Mesendoderm (in vitro differentiated cells): ENCODE measurements around the gene RORC.

Source experiments
- DNase-seq: peaks from one replicate; pipeline ENCODE4 v3.0.0; 2013
- H2AK5ac ChIP-seq: 2 replicates; pipeline ENCODE4 v1.6.1; 2013; ENCODE audit warnings: low read length, inconsistent platforms
- H2BK120ac ChIP-seq: 2 replicates; pipeline ENCODE4 v1.6.1; 2013; ENCODE audit warnings: low read depth, mild to moderate bottlenecking, low read length, moderate library complexity, mixed read lengths
- H2BK15ac ChIP-seq: replicated peaks from 2 replicates; pipeline ENCODE4 v1.6.1; 2013; ENCODE audit warnings: low read depth, mild to moderate bottlenecking, moderate library complexity
- H2BK5ac ChIP-seq: 2 replicates; pipeline ENCODE4 v1.6.1; 2013; ENCODE audit warnings: low read length, inconsistent platforms
- H3K18ac ChIP-seq: 2 replicates; pipeline ENCODE4 v1.6.1; 2013; ENCODE audit warnings: mild to moderate bottlenecking, low read length, mixed read lengths
- H3K23ac ChIP-seq: one replicate; pipeline ENCODE4 v1.6.1; 2013; ENCODE audit warnings: low read length
- H3K27ac ChIP-seq: 2 replicates; pipeline ENCODE4 v1.5.1; 2013; ENCODE audit warnings: low read depth, mild to moderate bottlenecking, inconsistent platforms, low read length, moderate library complexity
- H3K27me3 ChIP-seq: 2 replicates; pipeline ENCODE4 v1.6.1; 2013; ENCODE audit warnings: low read length, control low read depth, mild to moderate bottlenecking, inconsistent platforms; ENCODE audit not compliant: insufficient read depth, poor library complexity
- H3K36me3 ChIP-seq: 2 replicates; pipeline ENCODE4 v1.6.1; 2013; ENCODE audit warnings: low read length, inconsistent platforms; ENCODE audit not compliant: control insufficient read depth, insufficient read depth
- H3K4ac ChIP-seq: one replicate; pipeline ENCODE4 v1.6.1; 2013; ENCODE audit warnings: low read depth, mild to moderate bottlenecking, low read length, moderate library complexity
- H3K4me1 ChIP-seq: 2 replicates; pipeline ENCODE4 v1.6.1; 2013; ENCODE audit warnings: low read depth, low read length, inconsistent platforms; ENCODE audit not compliant: control insufficient read depth
- H3K4me2 ChIP-seq: 2 replicates; pipeline ENCODE4 v1.6.1; 2013; ENCODE audit warnings: low read length
- H3K4me3 ChIP-seq: 2 replicates; pipeline ENCODE4 v1.5.1; 2013; ENCODE audit warnings: mild to moderate bottlenecking, low read length
- H3K56ac ChIP-seq: one replicate; pipeline ENCODE4 v1.6.1; 2013; ENCODE audit warnings: low read length
- H3K79me1 ChIP-seq: 2 replicates; pipeline ENCODE4 v1.6.1; 2013; ENCODE audit warnings: low read length, inconsistent platforms
- H3K79me2 ChIP-seq: 2 replicates; pipeline ENCODE4 v1.6.1; 2013; ENCODE audit warnings: mild to moderate bottlenecking, low read length; ENCODE audit not compliant: control insufficient read depth, insufficient read depth
- H3K9ac ChIP-seq: 2 replicates; pipeline ENCODE4 v1.6.1; 2013; ENCODE audit warnings: low read length, inconsistent platforms
- H4K5ac ChIP-seq: one replicate; pipeline ENCODE4 v1.6.1; 2013; ENCODE audit warnings: low read length
- H4K8ac ChIP-seq: one replicate; pipeline ENCODE4 v1.6.1; 2013; ENCODE audit warnings: low read depth, mild to moderate bottlenecking, control low read depth, low read length, moderate library complexity
- WGBS: extraction: QIAGEN DNeasy Blood & Tissue Kit; methylation state at CpG from one replicate; pipeline ENCODE4 v1.1.7; 2013; ENCODE audit warnings: low lambda C conversion rate, missing lambda C conversion rate; ENCODE audit not compliant: insufficient coverage; ENCODE audit errors: extremely low coverage; 5-methylcytosine and 5-hydroxymethylcytosine counted together

RORC gene

GRCh38 chr1:151830055-151830454 is 1.5 kb downstream of the RORC start:
- H2AK5ac ChIP-seq, result peak overlapping the region; percentile 48
- H2BK15ac ChIP-seq, result no peak overlapping the region
- no peak overlapping the region for H3K23ac ChIP-seq
- H3K79me1 ChIP-seq, result no peaks in the 10 kb centered on the region
- H3K27me3 ChIP-seq, result no peaks in the 10 kb centered on the region
- H3K36me3 ChIP-seq, result no peaks in the 10 kb centered on the region
- peak overlapping the region; percentile 42 for H3K9ac ChIP-seq
- no peak overlapping the region for H3K4ac ChIP-seq
- WGBS, result no CpG with 5 or more reads among the region's 6 CpGs
- H3K4me2 ChIP-seq, result no peak overlapping the region
- H3K27ac ChIP-seq, result peak overlapping the region; percentile 34
- H4K8ac ChIP-seq, result no peak overlapping the region
- no peak overlapping the region for H2BK120ac ChIP-seq
- no peak overlapping the region for H4K5ac ChIP-seq
- no peak overlapping the region for H3K4me3 ChIP-seq
- peak overlapping the region; percentile 12 for H2BK5ac ChIP-seq
- peaks cover 32% of the 10 kb centered on the region for H3K4me1 ChIP-seq
- peak overlapping the region; percentile 75 for H3K56ac ChIP-seq
- H3K79me2 ChIP-seq, result no peaks in the 10 kb centered on the region
- peak; percentile 19 for DNase-seq
- no peak overlapping the region for H3K18ac ChIP-seq

- WGBS, result no CpG with 5 or more reads among the region's 4 CpGs
- Histone ChIP-seq H3K36me3 (no peaks in the 10 kb centered on the region), H3K9ac (peak overlapping the region; percentile 42), H3K4me3 (no peak overlapping the region), H2AK5ac (no peak overlapping the region), H3K79me1 (no peaks in the 10 kb centered on the region), H2BK120ac (no peak overlapping the region), H3K27me3 (no peaks in the 10 kb centered on the region), H2BK5ac (peak overlapping the region; percentile 12), H3K18ac (no peak overlapping the region), H3K4me1 (peaks cover 32% of the 10 kb centered on the region), H4K5ac (no peak overlapping the region), H3K4me2 (peak overlapping the region; percentile 13), H3K27ac (peak overlapping the region; percentile 26), H3K79me2 (no peaks in the 10 kb centered on the region), H3K4ac (no peak overlapping the region), H4K8ac (no peak overlapping the region), H3K23ac (no peak overlapping the region), H2BK15ac (no peak overlapping the region), H3K56ac (peak overlapping the region; percentile 75)
- peak; percentile 22 for DNase-seq
These were observed 2.1 kb downstream of the RORC start for GRCh38 chr1:151829352-151830046.

GRCh38 chr1:151828921-151829320 is 2.7 kb downstream of the RORC start:
- no peak overlapping the region for H2AK5ac ChIP-seq
- no peaks in the 10 kb centered on the region for H3K79me1 ChIP-seq
- no peak overlapping the region for H4K5ac ChIP-seq
- peak overlapping the region; percentile 12 for H2BK5ac ChIP-seq
- peak; percentile 91 for DNase-seq
- H4K8ac ChIP-seq, result no peak overlapping the region
- H3K4me1 ChIP-seq, result peaks cover 32% of the 10 kb centered on the region
- H3K79me2 ChIP-seq, result no peaks in the 10 kb centered on the region
- peak overlapping the region; percentile 42 for H3K9ac ChIP-seq
- no peak overlapping the region for H3K18ac ChIP-seq
- no peaks in the 10 kb centered on the region for H3K27me3 ChIP-seq
- H2BK15ac ChIP-seq, result no peak overlapping the region
- no peak overlapping the region for H3K23ac ChIP-seq
- no peak overlapping the region for H3K4me3 ChIP-seq
- no CpG with 5 or more reads among the region's 12 CpGs for WGBS
- H3K56ac ChIP-seq, result peak overlapping the region; percentile 75
- no peak overlapping the region for H2BK120ac ChIP-seq
- H3K27ac ChIP-seq, result peak overlapping the region; percentile 26
- no peaks in the 10 kb centered on the region for H3K36me3 ChIP-seq
- peak overlapping the region; percentile 13 for H3K4me2 ChIP-seq
- no peak overlapping the region for H3K4ac ChIP-seq

- Histone ChIP-seq H3K18ac (no peak overlapping the region), H3K79me2 (no peaks in the 10 kb centered on the region), H2BK5ac (no peak overlapping the region)
These were observed 3.7 kb downstream of the RORC start for GRCh38 chr1:151827853-151828252.

GRCh38 chr1:151825751-151826660 is 5.6 kb downstream of the RORC start:
- Histone ChIP-seq H3K79me2 (no peaks in the 10 kb centered on the region), H2BK5ac (no peak overlapping the region), H3K9ac (no peak overlapping the region), H3K4ac (no peak overlapping the region), H2BK15ac (no peak overlapping the region), H3K4me1 (peaks cover 42% of the 10 kb centered on the region), H3K36me3 (no peaks in the 10 kb centered on the region), H3K18ac (no peak overlapping the region), H4K8ac (no peak overlapping the region), H2BK120ac (no peak overlapping the region), H3K4me3 (no peak overlapping the region), H3K4me2 (no peak overlapping the region), H3K23ac (no peak overlapping the region), H3K79me1 (no peaks in the 10 kb centered on the region), H3K27ac (no peak overlapping the region), H2AK5ac (no peak overlapping the region), H3K27me3 (no peaks in the 10 kb centered on the region), H3K56ac (peak overlapping the region; percentile 35), H4K5ac (no peak overlapping the region)
- peak; percentile 49 for DNase-seq
- no CpG with 5 or more reads among the region's 21 CpGs for WGBS

More at GRCh38 chr1:151827853-151828252, 3.7 kb downstream of the RORC start:
- Histone ChIP-seq H4K5ac (no peak overlapping the region), H3K56ac (peak overlapping the region; percentile 45), H2BK15ac (no peak overlapping the region), H3K4me1 (peaks cover 37% of the 10 kb centered on the region), H3K9ac (no peak overlapping the region), H2BK120ac (no peak overlapping the region), H3K4ac (no peak overlapping the region), H3K4me3 (no peak overlapping the region), H3K79me1 (no peaks in the 10 kb centered on the region), H4K8ac (no peak overlapping the region), H3K27me3 (no peaks in the 10 kb centered on the region), H3K23ac (no peak overlapping the region), H3K36me3 (no peaks in the 10 kb centered on the region), H3K4me2 (no peak overlapping the region), H3K27ac (no peak overlapping the region), H2AK5ac (no peak overlapping the region)
- no CpG with 5 or more reads among the region's 9 CpGs for WGBS
- DNase-seq, result no peak
